Activated CD4-positive, CD25-positive, alpha-beta regulatory T cell treated with anti-CD3 and anti-CD28 coated beads, Interleukin-2, amount 50 U/mL, for 72 hours (primary cell): ENCODE results near the gene MOGAT2.
"Not testable (repeated sequence)": the region's sequence is repeated elsewhere in the genome, so short reads cannot be mapped to it uniquely, and the experiment has no call there.

Experiments
- DNase-seq: peaks from one replicate; pipeline ENCODE4 v3.0.0; 2021

MOGAT2 gene

GRCh38 chr11:75719340-75720239 lies 2.0 kb downstream of the MOGAT2 start:
- peak; percentile 25 for DNase-seq

DNA sequence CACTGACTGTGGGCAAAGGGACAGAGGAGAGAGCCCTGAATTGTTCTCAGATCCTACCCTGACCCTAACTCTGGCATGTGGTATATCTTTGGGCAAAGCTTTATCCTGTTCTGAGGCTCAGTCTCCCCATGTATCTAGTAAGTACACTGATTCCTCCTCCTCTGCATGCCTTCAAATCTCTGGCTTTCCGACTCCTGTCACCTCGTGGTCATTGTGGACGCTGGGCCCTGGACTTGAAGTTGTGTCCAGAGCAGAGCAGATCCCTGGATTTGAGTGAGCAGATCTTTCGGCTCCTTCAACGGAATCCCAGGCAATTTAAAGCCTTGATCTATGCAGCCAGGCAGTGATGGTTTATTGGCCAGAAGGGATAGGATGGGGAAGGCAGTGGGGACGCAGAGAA lies 3.0 kb downstream of the MOGAT2 start:
- DNase-seq: peak; percentile 17

- DNase-seq: peak; percentile 23
These were observed 4.4 kb downstream of the MOGAT2 start for GRCh38 chr11:75721852-75722668.

- no peak for DNase-seq
These were observed 5.0 kb downstream of the MOGAT2 start for GRCh38 chr11:75722669-75723042.

DNA sequence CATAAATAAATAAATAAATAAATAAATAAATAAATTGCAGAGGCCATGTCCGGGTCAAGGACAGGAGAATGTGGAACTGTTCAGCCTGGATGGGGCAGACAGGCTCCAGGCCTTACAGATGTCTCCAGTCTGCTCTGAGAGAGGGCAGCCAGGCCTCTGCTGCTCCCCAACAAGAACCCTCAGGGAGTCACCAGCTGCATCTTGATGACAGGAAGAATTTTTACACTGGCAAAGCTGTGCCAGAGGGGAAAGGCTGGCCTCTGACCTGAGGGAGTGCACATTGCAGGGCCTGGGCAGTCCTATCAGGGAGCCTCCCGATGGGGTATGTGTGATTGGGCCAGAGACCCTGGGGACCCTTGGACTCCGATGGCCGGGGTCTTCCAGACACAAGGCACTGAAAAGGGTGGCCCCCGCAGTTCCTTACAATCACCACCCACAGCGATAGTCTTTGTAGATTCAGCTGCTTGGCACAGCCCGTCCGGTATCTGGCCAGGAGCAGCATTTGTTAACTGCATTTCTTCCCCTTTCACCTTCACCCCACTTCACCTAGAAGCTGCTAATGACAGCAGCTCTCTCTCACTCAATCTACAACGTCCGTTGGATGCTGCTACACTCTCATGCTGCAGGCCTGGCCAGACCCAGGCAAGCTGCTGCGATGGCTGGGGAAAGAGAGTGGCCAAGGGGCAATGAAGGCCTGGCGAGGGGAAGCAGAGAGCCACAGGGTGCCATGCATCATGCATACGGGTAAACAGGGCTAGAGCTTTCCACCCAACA lies 8.1 kb downstream of the MOGAT2 start:
- peak; percentile 17 for DNase-seq

GRCh38 chr11:75728992-75729391 lies 11.4 kb downstream of the MOGAT2 start:
- DNase-seq: no peak

GRCh38 chr11:75731095-75731494 lies 13.5 kb downstream of the MOGAT2 start:
- peak; percentile 24 for DNase-seq

DNA sequence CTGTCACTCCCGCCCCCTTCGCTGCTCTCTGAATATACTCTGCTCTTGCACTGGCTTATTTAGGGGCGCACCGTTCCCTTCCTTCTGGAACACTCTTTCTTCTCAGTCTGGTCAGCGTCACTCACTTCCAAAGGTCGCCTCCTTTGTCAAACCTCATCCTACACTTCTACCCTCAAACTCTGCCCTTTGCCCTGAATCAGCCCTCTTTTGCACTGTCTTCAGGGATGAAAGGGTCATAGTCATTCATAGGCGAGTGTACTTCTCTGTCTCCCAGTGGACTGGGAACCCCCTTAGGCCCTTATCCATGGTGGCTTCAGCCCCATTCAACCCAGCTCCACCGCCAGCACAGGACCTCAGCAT lies 15.4 kb downstream of the MOGAT2 start:
- DNase-seq: no peak

GRCh38 chr11:75733431-75734107 lies 15.9 kb downstream of the MOGAT2 start:
- DNase-seq: peak; percentile 17

DNA sequence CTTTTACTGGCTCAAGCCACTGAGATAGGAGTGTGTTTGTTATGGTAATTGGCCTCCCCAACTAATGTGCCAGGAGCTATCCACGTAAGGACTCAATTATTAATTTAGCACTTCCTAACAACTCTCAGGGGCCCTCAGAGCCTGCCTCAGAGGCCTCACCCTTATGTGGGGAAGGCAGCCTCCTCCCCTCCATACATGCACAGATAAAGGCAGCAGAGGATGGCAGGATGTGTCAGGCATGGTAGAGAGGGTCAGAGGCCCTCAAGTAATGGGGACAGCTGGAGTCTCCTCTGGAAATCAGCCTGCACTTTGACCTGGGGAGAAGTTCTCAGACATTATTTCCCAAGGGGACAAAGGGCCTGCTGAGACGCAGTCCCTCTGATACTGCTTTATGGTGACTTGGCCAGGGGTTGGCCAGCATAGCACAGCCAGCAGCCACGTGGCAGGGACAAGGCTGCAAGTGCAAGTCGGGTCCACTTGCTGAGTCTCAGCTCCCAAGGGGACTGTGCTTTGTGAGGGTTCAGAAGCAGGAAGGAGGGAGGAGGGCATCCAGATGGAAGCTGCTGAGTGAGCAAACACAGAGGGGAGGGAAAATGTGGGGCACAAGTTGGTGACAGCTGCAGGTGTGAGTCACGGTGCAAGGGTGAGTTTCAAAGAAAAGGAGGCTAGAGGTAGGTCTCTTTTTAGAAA lies 17.0 kb downstream of the MOGAT2 start:
- DNase-seq: peak; percentile 16

DNA sequence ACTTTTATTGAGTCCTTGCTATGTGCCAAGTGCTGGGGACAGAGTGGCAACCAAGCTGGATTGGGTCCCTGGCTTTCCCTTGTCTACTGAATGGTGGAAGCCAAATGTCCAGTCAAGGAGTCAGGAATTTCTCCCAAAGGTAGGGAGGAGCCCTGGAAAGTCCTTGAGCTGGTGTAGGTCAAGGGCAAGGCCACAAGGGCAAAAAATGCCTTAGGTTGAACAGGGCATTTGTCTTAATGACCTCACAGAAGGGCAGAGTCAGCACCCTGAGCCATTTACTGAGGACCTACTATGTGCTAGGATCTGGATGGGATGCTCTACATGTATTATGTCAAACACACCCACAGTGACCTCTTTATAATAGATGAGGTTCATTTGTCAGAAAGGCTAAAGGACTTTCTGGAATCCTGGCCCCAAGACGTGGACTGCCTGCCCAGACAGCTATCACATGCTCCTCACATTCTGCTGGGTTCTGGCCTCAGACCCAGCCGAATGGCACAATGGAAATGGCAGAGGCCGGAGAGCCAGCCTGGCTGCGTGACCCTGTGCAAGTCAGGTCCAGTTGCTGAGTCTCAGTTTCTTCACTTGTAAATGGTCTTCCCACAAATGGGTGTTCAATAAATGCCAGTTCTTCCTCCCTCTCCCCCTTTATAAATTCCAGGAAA lies 17.7 kb downstream of the MOGAT2 start:
- peak; percentile 11 for DNase-seq

- DNase-seq: no peak
These were observed 19.7 kb downstream of the MOGAT2 start for GRCh38 chr11:75737314-75737713.

GRCh38 chr11:75740681-75741080 lies 23.0 kb downstream of the MOGAT2 start:
- DNase-seq: no peak

- DNase-seq: not testable (repeated sequence)
These were observed 25.5 kb downstream of the MOGAT2 start for GRCh38 chr11:75743159-75743558.

GRCh38 chr11:75743711-75744563 lies 26.3 kb downstream of the MOGAT2 start:
- no peak for DNase-seq

DNA sequence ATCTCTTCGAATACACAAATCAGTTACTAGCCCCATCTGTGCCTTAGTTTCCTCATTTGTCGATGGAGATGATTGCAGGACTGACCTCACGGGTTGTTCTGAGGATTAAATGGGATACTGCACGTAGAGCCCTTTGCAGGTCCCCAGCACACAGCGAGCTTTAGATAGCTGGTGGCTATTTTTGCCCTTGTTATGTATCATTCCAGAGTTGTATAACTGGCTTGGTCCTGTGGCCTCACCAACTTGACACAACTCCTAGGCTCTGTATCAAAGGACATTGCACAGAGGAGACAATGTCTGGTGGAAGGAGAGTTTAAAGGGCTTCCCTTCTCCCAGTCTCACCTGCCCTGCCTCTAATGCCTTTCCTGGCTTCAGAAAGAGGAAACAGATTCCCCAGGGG lies 28.2 kb downstream of the MOGAT2 start:
- no peak for DNase-seq

GRCh38 chr11:75748729-75749273 lies 31.2 kb downstream of the MOGAT2 start:
- not testable (repeated sequence) for DNase-seq

DNA sequence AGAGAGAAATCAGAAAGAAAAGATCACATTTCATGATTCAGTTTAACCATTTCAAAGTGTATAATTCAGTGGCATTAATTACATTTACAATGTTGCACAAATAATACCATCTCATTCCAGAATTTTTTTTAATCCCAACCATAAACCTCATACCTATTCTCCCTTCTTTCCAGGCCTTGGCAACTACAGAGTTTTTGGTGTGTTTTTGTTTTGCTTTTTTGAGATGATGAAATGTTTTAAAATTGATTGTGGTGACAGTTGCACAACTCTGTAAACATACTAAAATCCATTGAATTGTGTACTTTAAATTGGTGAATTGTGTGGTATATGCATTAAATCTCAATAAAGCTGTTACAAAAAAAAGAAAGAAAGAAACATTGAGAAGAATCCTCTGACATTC lies 37.3 kb downstream of the MOGAT2 start:
- not testable (repeated sequence) for DNase-seq

- no peak for DNase-seq
These were observed 40.0 kb downstream of the MOGAT2 start for GRCh38 chr11:75757651-75758050.

DNA sequence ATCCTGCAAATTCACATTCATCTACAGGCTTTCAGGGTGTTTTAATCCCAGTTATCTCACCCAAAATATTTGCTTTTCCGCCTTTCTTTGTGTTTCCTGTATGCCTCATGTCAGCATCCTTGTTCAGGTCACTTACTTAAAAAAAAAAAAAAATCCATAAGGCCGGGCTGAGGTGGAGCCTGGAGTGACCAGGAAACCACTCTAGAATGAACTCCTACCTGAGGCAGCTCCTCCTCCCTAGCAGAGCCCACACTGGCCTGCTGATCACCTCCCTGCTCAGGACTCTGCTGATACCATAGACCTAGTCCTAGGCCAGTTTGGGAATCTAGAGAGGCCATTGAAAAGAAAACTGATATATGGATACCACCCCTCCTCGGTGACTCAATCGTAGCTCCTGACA lies 42.2 kb downstream of the MOGAT2 start:
- DNase-seq: no peak
